Upper lobe of right lung (tissue), 1 donor: ENCODE results near the gene NBEAL1. TPM values are rescaled to one million over a fixed set of nuclear protein-coding genes. Genes with fewer than 3 reads are reported as not detected.

ENCODE experiments used
- ATAC-seq: fragments of 200-7000 bp; cut with Tn5 transposase; one replicate; pipeline ENCODE4 v1.9.1; 2020; ENCODE audit warnings: mild to moderate bottlenecking, moderate library complexity
- DNase-seq: peaks from one replicate; pipeline ENCODE4 v3.0.0-alpha.2; 2020
- H3K27ac ChIP-seq: fragments of 200-600 bp; one replicate; pipeline ENCODE4 v1.8.0; 2022
- H3K27me3 ChIP-seq: fragments of 200-600 bp; one replicate; pipeline ENCODE4 v1.8.0; 2022; ENCODE audit warnings: mild to moderate bottlenecking
- H3K36me3 ChIP-seq: fragments of 200-600 bp; one replicate; pipeline ENCODE4 v1.8.0; 2022
- H3K4me1 ChIP-seq: fragments of 200-600 bp; one replicate; pipeline ENCODE4 v1.8.0; 2022
- H3K4me3 ChIP-seq: fragments of 200-600 bp; one replicate; pipeline ENCODE4 v1.8.0; 2022; ENCODE audit warnings: mild to moderate bottlenecking
- H3K9me3 ChIP-seq: fragments of 200-600 bp; one replicate; pipeline ENCODE4 v1.8.0; 2022
- CTCF ChIP-seq: fragments of 200-600 bp; IDR thresholded peaks from one replicate; pipeline ENCODE4 v1.8.0; 2022; ENCODE audit warnings: antibody characterized with exemption
- intact Hi-C: fragments of 100-400 bp; cut with DNase I; formaldehyde crosslinking; loops from one replicate; pipeline ENCODE4 v1.11.0; 2022
- total RNA-seq: library from RNA; stranded (reverse); fragmentation: NEBNext Ultra II Directional; extraction: Animal tissue kit (Norgen Biotek cat#: 25700); gene quantifications from one replicate; pipeline ENCODE4 v1.2.1, GENCODE V29; 2021
- donor health status: DM: no; HTN: yes; CAD: no; lungs with severe emphysema.

Gene NBEAL1
- total RNA-seq, 1 donor from 2014 or later, result 73.4 TPM

- no peaks in the 10 kb centered on the region for H3K27me3 ChIP-seq
- H3K4me1 ChIP-seq, result no peaks in the 10 kb centered on the region
- H3K4me3 ChIP-seq, result no peak overlapping the region
- peaks cover 63% of the 10 kb centered on the region for H3K36me3 ChIP-seq
- no peak for TF ChIP-seq CTCF
- no peak for DNase-seq
- H3K27ac ChIP-seq, result no peak overlapping the region
- H3K9me3 ChIP-seq, result no peaks in the 10 kb centered on the region
- no peak for ATAC-seq
- intact Hi-C loops, result no loop called here
These were observed 177.3 kb downstream of the NBEAL1 start for GRCh38 chr2:203191961-203192360.

- H3K4me3 ChIP-seq, result no peak overlapping the region
- no peak overlapping the region for H3K27ac ChIP-seq
- no peaks in the 10 kb centered on the region for H3K9me3 ChIP-seq
- DNase-seq, result no peak
- H3K36me3 ChIP-seq, result peaks cover 81% of the 10 kb centered on the region
- intact Hi-C loops, result no loop called here
- H3K4me1 ChIP-seq, result no peaks in the 10 kb centered on the region
- no peak for ATAC-seq
- H3K27me3 ChIP-seq, result no peaks in the 10 kb centered on the region
- no peak for TF ChIP-seq CTCF
These were observed 180.8 kb downstream of the NBEAL1 start for GRCh38 chr2:203195331-203196036.

- intact Hi-C loops, result no loop called here
- H3K27ac ChIP-seq, result no peak overlapping the region
- no peaks in the 10 kb centered on the region for H3K4me1 ChIP-seq
- peaks cover 81% of the 10 kb centered on the region for H3K36me3 ChIP-seq
- no peak overlapping the region for H3K4me3 ChIP-seq
- DNase-seq (no peak), ATAC-seq (no peak)
- H3K9me3 ChIP-seq, result no peaks in the 10 kb centered on the region
- H3K27me3 ChIP-seq, result no peaks in the 10 kb centered on the region
- no peak for TF ChIP-seq CTCF
These were observed 186.2 kb downstream of the NBEAL1 start for GRCh38 chr2:203200866-203201265.

GRCh38 chr2:203201426-203201825 is 186.8 kb downstream of the NBEAL1 start:
- ATAC-seq (no peak), DNase-seq (no peak)
- no peaks in the 10 kb centered on the region for H3K27me3 ChIP-seq
- H3K9me3 ChIP-seq, result no peaks in the 10 kb centered on the region
- no peak overlapping the region for H3K4me3 ChIP-seq
- peaks cover 75% of the 10 kb centered on the region for H3K36me3 ChIP-seq
- no peak for TF ChIP-seq CTCF
- intact Hi-C loops, result no loop called here
- H3K4me1 ChIP-seq, result no peaks in the 10 kb centered on the region
- H3K27ac ChIP-seq, result no peak overlapping the region

- intact Hi-C loops, result no loop called here
- no peaks in the 10 kb centered on the region for H3K9me3 ChIP-seq
- no peaks in the 10 kb centered on the region for H3K4me1 ChIP-seq
- ATAC-seq (peak; percentile 32), DNase-seq (no peak)
- H3K27ac ChIP-seq, result no peak overlapping the region
- H3K4me3 ChIP-seq, result no peak overlapping the region
- TF ChIP-seq CTCF, result no peak
- H3K27me3 ChIP-seq, result no peaks in the 10 kb centered on the region
- H3K36me3 ChIP-seq, result peaks cover 37% of the 10 kb centered on the region
These were observed 194.9 kb downstream of the NBEAL1 start for GRCh38 chr2:203209538-203209937.
